ENCODE measurements around the gene ZNF598.
A peak's percentile ranks its signal among the peaks of the same experiment; 100 is the strongest.
"Not testable (repeated sequence)": the region's sequence is repeated elsewhere in the genome, so short reads cannot be mapped to it uniquely, and the experiment has no call there.

The ZNF598 gene

DNA sequence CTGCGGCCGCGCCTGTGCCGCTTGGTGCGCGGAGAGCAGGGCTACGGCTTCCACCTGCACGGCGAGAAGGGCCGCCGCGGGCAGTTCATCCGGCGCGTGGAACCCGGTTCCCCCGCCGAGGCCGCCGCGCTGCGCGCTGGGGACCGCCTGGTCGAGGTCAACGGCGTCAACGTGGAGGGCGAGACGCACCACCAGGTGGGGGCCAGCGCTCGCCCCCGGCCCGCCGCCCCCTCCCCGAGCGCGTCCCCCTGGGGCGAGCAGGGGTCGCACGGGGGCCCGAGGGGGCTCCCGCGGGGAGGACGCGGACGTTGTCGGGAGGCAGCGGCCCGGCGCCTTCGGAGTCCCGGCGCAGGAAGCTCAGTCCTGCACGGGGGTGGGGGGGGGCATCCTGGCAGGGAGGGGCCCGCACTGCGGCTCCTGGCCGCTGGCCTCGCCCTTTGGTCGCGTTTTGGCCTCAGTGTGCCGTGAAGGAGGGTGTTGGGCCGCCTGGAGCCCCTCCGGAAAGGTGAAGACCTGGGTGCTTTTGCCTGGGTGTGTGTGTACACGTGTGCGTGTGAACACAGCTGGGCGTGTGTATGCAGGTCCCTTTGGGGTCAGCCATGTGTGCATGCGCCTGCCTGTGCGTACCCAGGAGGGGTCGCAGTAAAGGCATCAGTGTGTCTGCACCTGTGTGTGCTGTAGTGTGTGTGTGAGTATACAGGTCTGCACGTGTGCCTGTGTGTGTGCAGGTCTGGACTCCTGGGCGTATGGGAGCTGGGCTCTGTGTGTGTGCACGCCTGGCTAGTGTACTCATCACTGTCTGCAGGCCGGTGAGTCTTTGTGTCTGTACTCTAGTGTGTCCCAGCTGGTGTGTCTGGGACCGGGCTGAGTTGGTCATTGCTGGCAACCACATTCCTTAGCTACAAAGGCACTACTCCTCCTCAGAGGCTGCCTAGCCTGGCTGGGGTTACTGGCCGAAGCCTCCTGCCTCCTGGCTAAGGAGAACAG, 17.7 kb upstream of the ZNF598 start:
- no peak for DNase-seq (ENCODE audit: low spot score)

DNA sequence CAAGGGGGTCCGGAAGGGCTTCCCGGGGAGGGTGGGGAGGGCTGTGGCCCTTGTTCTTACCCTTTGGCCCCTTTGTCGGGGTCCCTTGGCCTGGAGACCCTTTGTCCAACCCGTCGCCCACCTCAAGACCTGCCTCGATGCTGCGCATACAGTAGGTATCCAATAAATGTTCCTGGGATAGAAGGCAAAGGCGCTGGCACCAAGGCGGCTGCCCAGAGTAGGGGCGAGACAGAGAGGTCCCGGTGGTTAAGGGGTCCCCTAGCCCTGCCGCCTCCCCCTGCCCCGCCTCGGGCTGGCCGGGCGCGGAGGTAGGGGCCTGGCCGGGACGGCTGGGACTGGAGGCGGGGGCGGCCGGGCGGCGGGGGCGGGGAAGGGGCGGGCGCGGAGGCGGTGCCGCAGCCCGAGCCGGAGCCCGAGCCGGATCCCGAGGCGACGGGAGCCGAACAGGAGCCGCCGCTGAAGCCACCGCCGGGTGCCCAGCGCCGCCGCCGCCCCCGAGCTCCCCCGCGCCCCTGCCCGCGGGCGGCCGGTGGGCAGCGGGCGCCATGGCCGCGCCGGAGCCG, 16.9 kb upstream of the ZNF598 start, which contains the start of gene NHERF2:
Gene NHERF2 (plus strand): TSS at position 442 of the 563 bp plus-strand sequence. CDS start 104 bp downstream, at position 546.
- DNase-seq (ENCODE audit: low spot score): no peak

DNA sequence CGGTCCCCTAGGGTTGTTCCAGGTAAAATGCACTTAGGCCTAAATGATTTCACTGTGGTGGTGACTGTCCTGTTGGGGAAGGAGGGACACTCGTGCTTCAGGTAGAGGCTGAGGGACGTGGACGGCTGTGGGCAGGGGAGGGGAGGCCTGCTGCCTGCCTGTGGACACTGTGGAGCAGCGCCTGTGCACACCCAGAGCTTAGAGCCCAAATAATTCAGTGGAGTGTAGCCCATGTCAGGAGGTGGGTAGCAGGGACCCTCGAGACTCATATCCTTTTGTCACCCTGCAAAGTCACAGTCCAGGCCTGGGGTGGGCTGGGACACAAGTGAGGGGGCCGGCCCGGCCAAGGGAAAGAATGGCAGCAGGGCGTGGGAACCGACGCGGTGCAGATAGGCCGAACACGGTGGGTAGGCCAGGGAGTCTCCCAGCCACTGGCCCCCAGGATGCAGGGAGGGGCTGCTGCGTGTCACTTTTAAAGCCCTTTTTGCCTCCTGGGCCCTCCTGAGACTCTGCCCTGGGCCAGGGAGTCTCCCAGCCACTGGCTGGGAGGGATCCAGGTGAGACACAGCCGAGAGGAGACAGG, 16.3 kb upstream of the ZNF598 start:
- DNase-seq (ENCODE audit: low spot score): no peak

DNA sequence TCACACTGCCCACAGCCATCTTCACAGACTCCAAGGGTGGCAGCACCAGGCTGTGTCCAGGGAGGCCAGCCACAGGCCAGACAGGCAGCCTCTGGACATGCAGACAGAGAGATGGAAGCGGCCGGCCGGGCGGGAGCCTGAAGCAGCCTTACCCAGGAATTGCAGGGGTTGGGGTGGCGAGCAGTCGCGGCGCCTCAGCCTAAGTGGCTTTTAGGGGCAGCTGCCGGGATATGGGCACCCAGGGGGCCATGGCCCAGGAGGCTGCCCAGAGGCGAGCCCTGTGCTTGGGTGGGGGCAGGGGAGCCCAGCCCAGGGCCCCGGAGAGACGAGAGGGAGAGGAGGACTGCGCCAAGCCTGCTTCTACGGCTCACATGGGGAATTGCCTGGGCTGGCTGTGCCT, 15.6 kb upstream of the ZNF598 start:
- DNase-seq (ENCODE audit: low spot score): no peak

DNA sequence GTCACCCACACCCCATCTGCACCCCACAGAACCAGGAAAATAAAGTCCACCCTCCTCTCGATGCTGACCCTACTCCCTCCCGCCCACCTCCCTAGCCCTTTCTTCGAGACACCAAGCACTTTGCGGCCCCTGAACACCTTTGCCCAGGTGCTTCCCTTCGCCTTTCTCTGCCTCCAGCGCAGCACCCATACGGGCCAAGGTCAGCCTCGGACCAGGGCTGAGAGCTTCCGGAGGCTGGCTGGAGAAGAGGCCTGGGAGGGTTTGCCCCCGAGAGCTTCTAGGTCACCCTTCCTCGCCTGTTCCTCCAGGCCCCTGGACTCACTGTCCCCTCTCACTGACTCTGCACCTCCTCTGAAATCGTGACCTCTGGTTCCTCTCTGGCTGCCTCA, 14.4 kb upstream of the ZNF598 start:
- DNase-seq (ENCODE audit: low spot score): no peak

DNA sequence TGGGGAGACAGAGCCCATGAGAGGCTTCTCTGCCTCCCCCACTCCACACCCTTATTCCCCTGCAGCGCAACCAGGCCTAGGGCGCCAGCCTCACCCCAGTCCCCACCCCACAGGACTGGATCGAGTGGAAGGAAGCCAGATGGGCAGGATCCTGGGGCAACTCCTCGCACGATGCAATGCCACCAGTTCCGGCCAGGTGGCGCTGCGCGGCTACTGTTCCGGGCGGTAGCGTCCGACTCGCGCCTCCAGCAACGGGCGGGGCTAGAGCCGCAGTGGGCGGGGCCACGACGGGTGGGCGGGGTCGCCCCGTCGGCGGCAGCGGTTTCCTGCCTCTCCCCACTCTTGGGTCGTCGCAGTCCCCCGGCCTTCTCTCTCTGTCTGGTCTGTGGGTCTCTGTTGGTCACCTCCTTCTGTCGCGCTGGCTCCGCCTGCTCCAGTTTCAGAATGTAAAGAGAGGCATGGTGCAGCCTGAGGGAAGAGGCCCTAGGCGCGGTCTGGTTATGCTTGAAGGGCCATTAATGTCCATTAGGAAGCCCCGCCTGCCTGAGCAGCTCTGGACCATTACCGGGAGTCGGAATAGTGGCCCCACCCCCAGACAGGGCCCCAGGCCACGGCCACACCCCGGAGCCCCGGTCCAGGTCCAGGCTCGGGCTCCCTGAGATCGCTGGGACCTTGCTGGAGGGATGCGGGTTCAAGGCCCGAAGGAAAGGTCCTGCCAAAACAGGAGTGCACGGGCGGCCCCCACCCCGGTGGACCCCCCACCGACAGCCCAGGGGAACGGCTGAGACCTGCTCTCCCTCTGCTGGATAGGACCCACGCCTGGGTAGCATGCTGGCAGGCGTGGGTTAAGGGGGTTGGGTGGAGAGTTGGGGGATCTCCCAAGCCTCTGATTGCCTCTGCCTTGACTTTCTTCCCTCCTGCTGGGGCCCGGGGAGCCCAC, 13.7 kb upstream of the ZNF598 start:
- peak; percentile 95 for DNase-seq (ENCODE audit: low spot score)

DNA sequence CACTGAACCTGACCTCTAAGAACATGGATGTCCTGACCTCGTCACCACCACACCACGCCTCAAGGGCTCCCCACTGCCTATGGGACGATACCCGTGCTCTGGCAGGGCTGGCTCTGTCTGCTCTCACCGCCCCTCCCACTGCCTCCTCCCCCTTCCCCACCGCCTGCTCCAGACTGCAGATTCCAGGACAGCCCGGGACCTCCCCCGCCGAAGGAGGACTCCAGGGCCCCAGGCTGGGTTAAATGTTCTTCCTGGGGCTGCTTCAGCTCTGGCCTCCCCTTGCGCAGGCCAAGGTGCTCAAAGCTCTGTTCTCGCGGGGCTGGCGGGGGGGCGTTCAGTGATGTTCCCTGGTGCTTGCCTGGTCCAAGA, 13.1 kb upstream of the ZNF598 start:
- no peak for DNase-seq (ENCODE audit: low spot score)

DNA sequence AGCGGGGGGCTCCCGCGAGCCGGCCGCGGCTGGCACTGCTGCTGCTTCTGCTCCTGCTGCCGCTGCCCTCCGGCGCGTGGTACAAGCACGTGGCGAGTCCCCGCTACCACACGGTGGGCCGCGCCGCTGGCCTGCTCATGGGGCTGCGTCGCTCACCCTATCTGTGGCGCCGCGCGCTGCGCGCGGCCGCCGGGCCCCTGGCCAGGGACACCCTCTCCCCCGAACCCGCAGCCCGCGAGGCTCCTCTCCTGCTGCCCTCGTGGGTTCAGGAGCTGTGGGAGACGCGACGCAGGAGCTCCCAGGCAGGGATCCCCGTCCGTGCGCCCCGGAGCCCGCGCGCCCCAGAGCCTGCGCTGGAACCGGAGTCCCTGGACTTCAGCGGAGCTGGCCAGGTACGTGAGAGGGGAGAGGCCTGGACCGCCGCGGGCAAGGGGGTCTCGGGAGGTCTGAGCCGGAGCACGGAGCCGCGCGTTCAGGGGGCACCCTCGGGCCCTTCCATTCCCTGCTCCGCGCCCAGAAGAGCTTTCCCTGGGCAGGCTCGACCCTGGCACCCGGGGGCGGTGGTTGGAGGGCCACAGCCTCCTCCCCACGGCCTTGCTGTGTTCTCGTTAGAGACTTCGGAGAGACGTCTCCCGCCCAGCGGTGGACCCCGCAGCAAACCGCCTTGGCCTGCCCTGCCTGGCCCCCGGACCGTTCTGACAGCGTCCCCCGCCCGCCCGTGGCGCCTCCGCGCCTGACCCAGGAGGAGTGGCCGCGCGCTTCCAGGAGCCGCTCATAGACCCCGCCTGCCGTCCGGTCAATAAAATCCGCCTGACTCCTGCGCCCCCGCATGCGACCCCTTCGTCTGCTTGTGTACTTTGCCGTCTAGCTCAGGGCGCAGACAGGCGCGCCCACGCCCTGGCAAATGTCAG, 10.6 kb upstream of the ZNF598 start:
- DNase-seq (ENCODE audit: low spot score): no peak

DNA sequence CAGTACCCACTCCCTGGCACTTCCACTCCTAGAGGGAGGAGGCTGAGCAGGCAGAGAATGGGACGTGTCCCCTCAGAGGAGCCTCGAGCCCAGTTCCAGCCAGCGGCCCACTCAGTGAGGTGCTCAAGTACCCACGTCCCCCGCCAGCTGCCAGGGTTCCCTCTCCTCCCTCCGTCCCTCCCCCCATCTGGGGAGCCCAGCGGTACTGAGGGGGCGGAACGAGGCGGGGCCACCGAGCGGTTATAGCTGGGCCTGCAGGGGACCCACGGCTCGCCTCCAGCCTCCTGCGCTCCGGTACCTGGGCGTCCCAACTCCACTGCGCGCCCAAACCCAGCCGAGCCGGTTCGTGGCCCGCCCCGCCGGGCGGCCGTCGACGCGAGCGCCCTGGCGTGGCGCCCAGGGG, 9.9 kb upstream of the ZNF598 start, which contains the start of gene NPW:
Gene NPW (plus strand): TSS at position 268 of the 403 bp plus-strand sequence.
- no peak for DNase-seq (ENCODE audit: low spot score)

DNA sequence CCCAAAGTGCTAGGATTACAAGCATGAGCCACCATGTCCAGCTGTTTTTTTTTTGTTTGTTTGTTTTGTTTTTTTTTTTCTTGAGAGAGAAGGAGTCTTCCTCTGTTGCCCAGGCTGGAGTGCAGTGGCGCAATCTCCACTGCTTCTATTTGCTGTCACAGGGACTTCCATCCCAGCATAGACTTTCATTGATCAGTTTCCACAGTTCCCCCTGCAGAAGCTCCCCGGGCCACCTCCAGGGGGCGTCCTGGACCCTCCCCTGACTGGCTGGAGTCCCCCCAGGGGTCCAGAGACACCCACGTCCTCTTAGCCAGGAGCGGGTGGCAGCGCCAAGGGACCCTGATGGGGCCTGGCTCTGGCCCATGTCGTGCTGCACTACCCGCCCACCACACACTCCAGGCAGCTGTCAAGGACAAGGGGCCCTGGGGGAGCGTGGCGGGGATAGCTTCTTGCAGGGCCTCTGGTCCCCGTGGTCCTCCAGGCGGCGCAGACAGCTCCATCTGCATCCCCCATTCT, 6.8 kb upstream of the ZNF598 start:
- DNase-seq (ENCODE audit: low spot score): no peak

DNA sequence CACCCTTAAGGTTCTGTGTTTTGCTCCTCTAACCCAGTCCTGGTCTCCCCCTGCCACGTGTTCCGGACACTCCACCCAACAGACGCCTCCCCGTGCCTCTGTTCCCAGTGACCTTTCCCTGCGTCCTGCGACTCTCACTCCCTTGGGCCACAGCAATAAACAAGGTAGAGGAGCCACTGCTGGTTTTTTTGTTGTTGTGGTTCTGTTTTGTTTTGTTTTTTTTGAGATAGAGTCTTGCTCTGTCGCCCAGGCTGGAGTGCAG, 6.3 kb upstream of the ZNF598 start:
- DNase-seq (ENCODE audit: low spot score): no peak

DNA sequence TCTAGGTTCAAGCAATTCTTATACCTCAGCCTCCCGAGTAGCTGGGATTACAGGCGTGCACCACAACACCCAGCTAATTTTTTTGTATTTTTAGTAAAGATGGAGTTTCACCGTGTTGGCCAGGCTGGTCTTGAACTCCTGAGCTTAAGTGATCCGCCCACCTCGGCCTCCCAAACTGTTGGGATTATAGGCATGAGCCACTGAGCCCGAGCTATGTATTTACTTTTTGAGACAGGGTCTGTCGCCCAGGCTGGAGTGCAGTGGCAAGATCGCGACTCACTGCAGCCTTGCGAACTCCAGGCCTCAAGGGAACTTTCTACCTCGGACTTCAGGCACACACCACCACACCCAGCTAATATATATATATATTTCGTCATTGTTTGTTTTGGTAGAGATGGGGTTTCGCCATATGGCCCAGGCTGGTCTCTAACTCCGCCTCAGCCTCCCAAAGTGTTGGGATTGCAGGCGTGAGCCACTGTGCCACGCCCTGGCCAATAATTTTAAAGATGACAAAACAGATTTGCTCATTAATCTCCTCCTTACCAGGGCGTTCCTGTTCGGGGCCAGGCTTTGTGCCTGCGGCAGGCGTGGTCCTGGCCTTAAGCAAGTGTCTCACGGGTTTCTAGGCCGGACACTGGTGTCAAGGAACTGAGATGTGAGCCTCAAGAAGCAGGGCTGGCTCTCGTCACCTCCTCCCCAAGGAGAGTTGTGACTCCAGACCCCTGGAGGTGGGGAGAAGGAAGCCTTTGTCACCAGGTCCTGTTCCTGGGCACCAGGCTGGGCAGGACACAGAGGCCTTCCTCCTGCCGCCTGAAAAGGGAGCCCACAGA, 5.7 kb upstream of the ZNF598 start:
- no peak for DNase-seq (ENCODE audit: low spot score)

DNA sequence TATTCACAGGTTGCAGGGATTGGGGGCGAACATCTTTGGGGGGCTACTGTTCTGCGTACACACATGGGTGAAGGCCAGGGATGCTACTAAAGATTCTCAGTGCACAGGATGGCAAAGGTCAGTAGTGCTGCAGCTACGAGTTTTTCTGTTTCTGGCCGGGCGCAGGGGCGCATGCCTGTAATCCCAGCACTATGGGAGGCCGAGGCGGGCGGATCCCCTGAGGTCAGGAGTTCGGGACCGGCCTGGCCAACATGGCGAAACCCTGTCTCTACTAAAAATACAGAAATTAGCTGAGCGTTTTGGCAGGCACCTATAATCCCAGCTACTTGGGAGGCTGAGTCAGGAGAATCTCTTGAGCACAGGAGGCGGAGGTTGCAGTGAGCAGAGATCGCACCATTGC, 3.9 kb upstream of the ZNF598 start:
- DNase-seq (ENCODE audit: low spot score): no peak

DNA sequence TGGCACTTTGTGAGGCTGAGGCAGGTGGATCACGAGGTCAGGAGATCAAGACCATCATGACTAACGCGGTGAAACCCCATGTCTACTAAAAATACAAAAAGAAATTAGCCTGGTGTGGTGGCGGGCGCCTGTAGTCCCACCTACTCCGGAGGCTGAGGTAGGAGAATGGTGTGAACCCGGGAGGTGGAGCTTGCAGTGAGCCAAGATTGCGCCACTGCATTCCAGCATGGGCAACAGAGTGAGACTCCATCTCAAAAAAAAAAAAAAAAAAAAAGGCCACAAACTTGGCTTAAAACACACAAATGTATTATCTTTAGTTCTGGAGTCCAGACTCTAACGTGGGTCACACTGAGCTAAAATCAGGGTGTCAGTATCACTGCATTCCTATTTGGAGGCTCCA, 2.1 kb upstream of the ZNF598 start:
- not testable (repeated sequence) for DNase-seq (ENCODE audit: low spot score)

DNA sequence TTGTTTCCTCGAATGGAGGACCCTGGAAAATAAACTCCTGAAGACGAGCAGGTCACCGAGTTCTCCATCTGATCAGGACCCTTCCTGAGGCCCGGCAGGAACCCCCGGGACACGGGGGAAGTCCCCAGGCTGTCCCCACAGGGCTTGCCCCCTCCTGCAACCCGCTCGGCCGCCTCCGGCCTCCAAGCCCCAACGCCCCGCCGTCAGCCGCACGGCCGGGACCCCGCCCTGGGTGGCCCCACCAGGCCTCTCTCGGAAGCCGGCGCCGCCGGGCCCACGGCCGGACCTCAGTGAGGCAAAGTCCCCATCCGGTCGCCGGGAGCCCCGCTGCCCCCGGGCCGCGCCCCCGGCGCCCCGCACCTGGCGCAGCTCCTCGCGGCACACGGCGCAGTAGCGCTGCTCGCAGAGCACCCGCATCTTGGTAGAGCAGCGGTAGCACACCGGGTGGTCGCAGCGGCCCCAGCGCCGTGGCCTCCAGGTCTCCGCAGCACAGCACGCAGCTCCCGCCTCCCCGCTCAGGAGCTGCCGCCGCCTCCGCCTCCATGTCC, 383 bp downstream of the ZNF598 start:
- DNase-seq (ENCODE audit: low spot score): no peak

DNA sequence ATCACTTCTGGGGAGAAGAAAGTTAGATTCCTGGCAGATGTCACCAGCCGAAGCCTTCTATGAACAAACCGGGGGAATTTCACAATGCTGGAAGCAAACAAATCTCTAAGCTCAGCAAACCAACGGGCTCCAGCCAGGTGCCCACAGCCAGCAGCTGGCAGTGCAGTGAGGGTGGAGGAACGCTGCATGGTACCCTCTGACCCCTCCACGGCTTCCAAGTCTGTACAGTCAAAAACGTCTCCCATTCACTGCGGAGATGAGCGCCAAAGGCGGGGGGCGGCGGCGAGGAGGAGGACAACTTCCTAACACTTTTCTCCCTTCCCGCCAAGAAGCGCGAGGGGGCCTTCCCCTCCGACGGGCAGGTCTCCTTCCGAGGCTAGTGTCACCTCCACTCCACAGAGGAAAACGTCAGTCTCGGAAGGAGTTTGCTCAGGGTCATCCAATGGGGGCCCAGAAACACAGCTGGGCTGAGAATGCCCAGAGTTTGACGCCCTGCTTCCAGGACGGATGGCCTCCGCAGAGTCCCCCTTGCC, 924 bp downstream of the ZNF598 start:
- no peak for DNase-seq (ENCODE audit: low spot score)

DNA sequence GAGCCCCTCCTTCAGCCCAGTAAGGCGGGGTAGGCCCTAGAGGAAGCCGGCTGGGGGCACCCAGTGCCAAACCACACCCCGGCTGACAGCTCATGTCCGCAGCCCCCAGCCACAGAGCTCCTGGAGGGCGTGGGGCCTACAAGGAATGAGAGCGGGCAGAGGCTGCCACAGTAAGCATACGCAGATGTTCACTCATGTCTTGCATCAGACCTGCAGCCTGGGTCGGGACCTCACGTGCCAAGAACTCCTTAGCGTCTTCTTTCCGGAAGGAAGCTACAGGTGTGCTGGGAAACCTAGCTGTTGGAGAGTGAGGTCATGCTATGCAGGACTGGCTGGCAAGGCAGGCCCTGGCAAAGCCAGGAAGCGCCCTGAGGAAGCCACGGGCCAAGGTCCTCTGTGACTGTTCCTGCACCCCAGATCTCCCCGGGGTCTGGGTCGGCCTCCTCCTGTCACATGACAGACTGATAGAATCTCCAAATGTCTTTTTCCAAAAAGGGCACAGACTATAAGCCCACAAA, 1.6 kb downstream of the ZNF598 start:
- no peak for DNase-seq (ENCODE audit: low spot score)

DNA sequence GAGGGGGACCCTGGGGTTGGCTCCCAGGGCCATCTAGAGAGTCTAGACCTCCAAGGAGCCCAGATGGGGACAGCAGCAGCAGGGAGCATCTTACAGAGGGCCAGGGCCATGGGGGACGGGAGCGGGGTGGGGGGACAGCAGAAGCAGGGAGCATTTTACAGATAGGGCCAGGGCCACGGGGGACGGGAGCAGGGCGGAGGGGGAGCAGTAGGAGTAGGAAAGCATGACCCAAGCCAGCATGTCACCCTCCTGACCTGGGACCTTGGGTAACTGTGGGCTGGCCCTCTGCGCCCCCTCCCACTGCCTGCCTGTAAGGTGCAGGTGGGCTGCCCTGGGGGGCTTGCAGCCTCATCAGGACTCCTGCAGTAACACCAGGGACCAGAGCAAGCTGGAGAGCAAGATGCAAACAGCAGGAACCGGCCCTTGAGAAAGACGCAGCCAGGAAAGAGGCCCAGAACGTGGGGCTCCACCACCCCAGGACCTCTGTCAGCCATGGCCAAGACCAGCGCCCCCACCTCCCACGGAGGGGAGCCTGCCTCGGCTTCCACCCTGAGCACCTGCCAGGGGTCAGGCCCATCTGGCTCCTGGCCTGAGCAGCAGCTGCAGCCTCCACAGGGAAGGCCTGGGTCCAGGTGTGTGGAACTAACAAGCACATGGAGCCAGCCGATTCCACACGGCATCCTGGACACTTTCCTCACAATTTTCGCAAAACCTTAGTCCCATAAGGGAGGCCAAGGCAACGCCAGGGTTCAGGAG, 2.4 kb downstream of the ZNF598 start:
- DNase-seq (ENCODE audit: low spot score): no peak

Measured in Ammon's horn (tissue), 1 donor.